Bronchus fibroblast of lung (primary cell): ENCODE data around the gene ANKRD40CL. TPM values are rescaled to one million over a fixed set of nuclear protein-coding genes. Genes with fewer than 3 reads are reported as not detected.

Source experiments
- total RNA-seq: library from RNA; depleted of rRNA; stranded (reverse); fragments of >200 nt; gene quantifications from 2 replicates; pipeline ENCODE4 v1.2.3, GENCODE V29; 2015

Gene ANKRD40CL, protein sequence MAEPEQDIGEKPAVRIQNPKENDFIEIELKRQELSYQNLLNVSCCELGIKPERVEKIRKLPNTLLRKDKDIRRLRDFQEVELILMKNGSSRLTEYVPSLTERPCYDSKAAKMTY
- not detected in 2 replicates for total RNA-seq

DNA sequence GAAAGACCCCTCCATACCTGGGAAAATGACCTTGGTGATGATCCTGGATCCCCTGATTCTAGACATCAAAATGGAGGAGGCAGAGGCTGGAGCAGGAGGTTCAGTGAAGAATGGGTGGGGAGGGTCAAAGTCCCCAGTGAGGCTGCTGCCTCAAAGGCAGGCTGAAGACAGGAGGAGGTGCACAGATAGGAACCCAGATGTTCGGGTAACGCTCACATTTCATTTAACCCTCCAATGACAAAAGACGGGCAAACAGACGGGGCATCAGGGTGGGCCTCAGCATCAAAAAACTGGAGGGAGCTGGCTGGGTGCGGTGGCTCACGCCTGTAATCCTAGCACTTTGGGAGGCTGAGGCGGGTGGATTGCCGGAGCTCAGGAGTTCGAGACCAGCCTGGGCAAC lies at the start of gene ANKRD40CL:
Gene ANKRD40CL (minus strand): TSS at position 73 of the 400 bp plus-strand sequence. CDS start 605 bp downstream, outside the sequence.

DNA sequence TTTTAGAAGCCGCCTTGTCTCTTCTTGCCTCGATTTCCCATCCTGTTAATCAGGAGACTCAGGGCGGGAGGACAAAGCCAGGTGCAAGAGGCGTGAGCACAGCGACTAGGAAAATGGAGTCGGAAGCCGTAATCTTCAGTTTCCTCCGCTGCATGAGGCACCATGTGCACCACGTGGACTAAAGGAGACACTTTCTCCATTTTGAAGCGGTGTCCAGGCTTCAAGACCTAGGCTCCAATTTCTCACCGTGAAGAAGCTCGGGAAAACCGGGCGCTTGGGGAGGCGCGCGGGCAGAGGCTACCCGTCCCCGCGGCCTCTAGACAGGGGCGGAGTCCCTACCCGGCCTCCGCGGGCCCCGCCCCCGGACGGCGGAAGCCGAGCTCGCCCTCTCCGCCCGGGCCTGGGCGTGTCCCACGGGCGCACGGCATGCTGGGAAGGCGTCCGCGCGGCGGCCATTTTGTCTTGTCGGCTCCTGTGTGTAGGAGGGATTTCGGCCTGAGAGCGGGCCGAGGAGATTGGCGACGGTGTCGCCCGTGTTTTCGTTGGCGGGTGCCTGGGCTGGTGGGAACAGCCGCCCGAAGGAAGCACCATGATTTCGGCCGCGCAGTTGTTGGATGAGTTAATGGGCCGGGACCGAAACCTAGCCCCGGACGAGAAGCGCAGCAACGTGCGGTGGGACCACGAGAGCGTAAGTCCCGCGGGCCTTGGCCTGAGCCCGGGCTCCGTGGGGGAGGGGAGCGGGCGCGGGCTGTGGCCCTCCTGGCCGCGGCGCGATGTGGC lies 48.0 kb downstream of the ANKRD40CL start, which contains the start of gene LUC7L3:
Gene LUC7L3 (plus strand): TSS at position 460 of the 780 bp plus-strand sequence. CDS start 130 bp downstream, at position 590.

Other genes starting within 250 kb of the ANKRD40CL start
- 0.15 TPM in 1 of 2 replicates, not detected in the other for gene EPN3, start 234.8 kb downstream of the ANKRD40CL start, total RNA-seq
- 47.7 and 57.3 TPM in 2 replicates for gene SPATA20, start 220.3 kb downstream of the ANKRD40CL start, total RNA-seq
- under 0.01 TPM in 2 replicates for gene CACNA1G, start 206.8 kb downstream of the ANKRD40CL start, total RNA-seq
- gene ABCC3, start 132.6 kb downstream of the ANKRD40CL start, total RNA-seq, result 5.5 and 5.6 TPM in 2 replicates
- 21.3 and 25.2 TPM in 2 replicates for gene ANKRD40, start 59.6 kb downstream of the ANKRD40CL start, total RNA-seq
- gene LUC7L3, start 47.9 kb downstream of the ANKRD40CL start, total RNA-seq, result 13.7 and 17.3 TPM in 2 replicates
- gene WFIKKN2, start 68.1 kb upstream of the ANKRD40CL start, total RNA-seq, result 0.15 TPM in 1 of 2 replicates, not detected in the other
- gene TOB1, start 98.8 kb upstream of the ANKRD40CL start, total RNA-seq, result 4.3 and 5.2 TPM in 2 replicates